ENCODE results near the gene SLC4A7. TPM values are rescaled to one million over a fixed set of nuclear protein-coding genes. Genes with fewer than 3 reads are reported as not detected.
A peak's percentile ranks its signal among the peaks of the same experiment; 100 is the strongest.

SLC4A7 gene
- total and polyA plus RNA-seq, 2 donors (not counting 1 experiment from before 2014, with no cell fraction given) = 23.8 to 214 TPM

GRCh38 chr3:27360113-27361078 is 123.8 kb downstream of the SLC4A7 start:
- Histone ChIP-seq H3K27me3 (ENCODE audit: control insufficient read depth, insufficient read depth, low read length) (no peaks in the 10 kb centered on the region), H4K20me1 (ENCODE audit: control insufficient read depth, extremely low read depth, insufficient read depth, low read length) (no peaks in the 10 kb centered on the region), H3K79me2 (ENCODE audit: control insufficient read depth, insufficient read depth, low read length) (no peaks in the 10 kb centered on the region), H3K36me3 (ENCODE audit: control insufficient read depth, insufficient read depth, low read length) (no peaks in the 10 kb centered on the region), H3K4me3 (replicated peaks in 1 of 4; ENCODE audit: control extremely low read depth in 1 of 4, insufficient read depth in 1 of 4, low read depth in 3 of 4, low read length in 4 of 4) (no peak overlapping the region), H3K27ac (ENCODE audit: insufficient read depth, low read length) (no peak overlapping the region), H3K4me1 (ENCODE audit: control insufficient read depth, extremely low read depth, insufficient read depth, low read length) (peaks cover 6% of the 10 kb centered on the region), H3K9ac (ENCODE audit: insufficient read depth, low read length) (no peak overlapping the region), H3K4me2 (ENCODE audit: extremely low read depth, insufficient read depth, low read length) (no peak overlapping the region), H3K9me3 (ENCODE audit: control insufficient read depth, insufficient read depth, low read depth, low read length) (no peaks in the 10 kb centered on the region), H2AFZ (ENCODE audit: low read length) (no peak overlapping the region)
- peak; percentile 11 to 34 for DNase-seq (ENCODE audit: low read depth in 2 of 2)
- TF ChIP-seq, protein P1, sequence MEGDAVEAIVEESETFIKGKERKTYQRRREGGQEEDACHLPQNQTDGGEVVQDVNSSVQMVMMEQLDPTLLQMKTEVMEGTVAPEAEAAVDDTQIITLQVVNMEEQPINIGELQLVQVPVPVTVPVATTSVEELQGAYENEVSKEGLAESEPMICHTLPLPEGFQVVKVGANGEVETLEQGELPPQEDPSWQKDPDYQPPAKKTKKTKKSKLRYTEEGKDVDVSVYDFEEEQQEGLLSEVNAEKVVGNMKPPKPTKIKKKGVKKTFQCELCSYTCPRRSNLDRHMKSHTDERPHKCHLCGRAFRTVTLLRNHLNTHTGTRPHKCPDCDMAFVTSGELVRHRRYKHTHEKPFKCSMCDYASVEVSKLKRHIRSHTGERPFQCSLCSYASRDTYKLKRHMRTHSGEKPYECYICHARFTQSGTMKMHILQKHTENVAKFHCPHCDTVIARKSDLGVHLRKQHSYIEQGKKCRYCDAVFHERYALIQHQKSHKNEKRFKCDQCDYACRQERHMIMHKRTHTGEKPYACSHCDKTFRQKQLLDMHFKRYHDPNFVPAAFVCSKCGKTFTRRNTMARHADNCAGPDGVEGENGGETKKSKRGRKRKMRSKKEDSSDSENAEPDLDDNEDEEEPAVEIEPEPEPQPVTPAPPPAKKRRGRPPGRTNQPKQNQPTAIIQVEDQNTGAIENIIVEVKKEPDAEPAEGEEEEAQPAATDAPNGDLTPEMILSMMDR (conservative IDR thresholded peaks at IDR 0.05 in 1 of 2, IDR thresholded peaks at IDR 0.05 in 1 of 2; ENCODE audit: low read depth in 1 of 2, low read length in 2 of 2) = no peak
- TF ChIP-seq EZH2 (IDR thresholded peaks at IDR 0.05; ENCODE audit: low read length, missing control alignments) = no peak

DNA sequence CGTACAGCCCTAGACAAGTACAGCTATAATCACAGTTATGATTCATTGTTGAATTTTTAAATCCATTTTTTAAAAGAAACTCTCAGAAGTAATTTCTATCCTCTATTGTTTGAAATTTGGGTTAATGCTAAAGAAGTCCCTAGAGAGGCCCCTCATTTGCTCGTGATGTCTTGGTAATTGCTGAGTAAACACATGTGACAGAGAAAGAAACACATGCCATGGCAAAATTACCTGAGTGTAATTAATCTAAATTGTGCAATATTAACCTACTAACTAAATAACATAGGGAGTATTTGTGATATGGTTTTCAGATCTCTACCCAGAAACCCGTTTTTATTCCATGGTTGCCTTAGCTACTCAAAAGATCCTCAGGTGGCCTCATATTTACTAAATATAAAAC is 125.8 kb downstream of the SLC4A7 start:
- Histone ChIP-seq H3K9me3 (ENCODE audit: control insufficient read depth, insufficient read depth, low read depth, low read length) (no peaks in the 10 kb centered on the region), H3K4me2 (ENCODE audit: extremely low read depth, insufficient read depth, low read length) (no peak overlapping the region), H2AFZ (ENCODE audit: low read length) (no peak overlapping the region), H3K27me3 (ENCODE audit: control insufficient read depth, insufficient read depth, low read length) (no peaks in the 10 kb centered on the region), H3K4me1 (ENCODE audit: control insufficient read depth, extremely low read depth, insufficient read depth, low read length) (peaks cover 6% of the 10 kb centered on the region), H3K4me3 (replicated peaks in 1 of 4; ENCODE audit: control extremely low read depth in 1 of 4, insufficient read depth in 1 of 4, low read depth in 3 of 4, low read length in 4 of 4) (no peak overlapping the region), H3K9ac (ENCODE audit: insufficient read depth, low read length) (no peak overlapping the region), H3K79me2 (ENCODE audit: control insufficient read depth, insufficient read depth, low read length) (no peaks in the 10 kb centered on the region), H3K27ac (ENCODE audit: insufficient read depth, low read length) (no peak overlapping the region), H4K20me1 (ENCODE audit: control insufficient read depth, extremely low read depth, insufficient read depth, low read length) (no peaks in the 10 kb centered on the region), H3K36me3 (ENCODE audit: control insufficient read depth, insufficient read depth, low read length) (no peaks in the 10 kb centered on the region)
- DNase-seq (ENCODE audit: low read depth in 2 of 2) = no peak
- TF ChIP-seq, protein P1 (conservative IDR thresholded peaks at IDR 0.05 in 1 of 2, IDR thresholded peaks at IDR 0.05 in 1 of 2; ENCODE audit: low read depth in 1 of 2, low read length in 2 of 2) = no peak
- no peak for TF ChIP-seq EZH2 (IDR thresholded peaks at IDR 0.05; ENCODE audit: low read length, missing control alignments)

DNA sequence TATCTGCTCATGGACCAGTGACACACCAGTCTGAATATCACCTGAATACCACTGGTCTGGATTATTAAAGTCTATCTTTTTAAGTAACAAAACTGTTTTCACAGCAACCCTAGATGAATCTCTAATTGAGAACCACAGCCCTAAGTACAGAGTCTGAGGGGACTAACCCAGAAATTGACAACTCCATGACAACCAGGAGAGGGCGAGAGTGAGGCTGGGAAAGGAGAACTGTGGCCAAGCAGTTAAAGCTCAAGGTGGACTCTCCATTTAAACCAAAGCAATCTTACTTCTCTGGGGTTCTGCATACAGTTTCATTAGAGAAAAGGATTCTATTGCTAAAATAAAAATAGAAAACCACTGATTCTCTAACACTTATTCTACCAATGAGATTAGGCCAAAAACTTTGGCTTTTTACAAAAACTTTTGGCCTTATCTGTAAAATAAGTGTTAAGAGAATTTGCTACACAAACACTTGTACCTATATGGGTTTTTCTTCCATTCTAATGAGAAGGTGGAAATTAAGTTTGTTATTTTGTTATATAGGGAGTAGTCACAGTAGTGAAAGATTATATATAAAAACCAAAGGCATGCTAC is 126.4 kb downstream of the SLC4A7 start:
- H3K9me3 ChIP-seq (ENCODE audit: control insufficient read depth, insufficient read depth, low read depth, low read length) = no peaks in the 10 kb centered on the region
- H3K9ac ChIP-seq (ENCODE audit: insufficient read depth, low read length) = no peak overlapping the region
- no peak overlapping the region for H3K4me2 ChIP-seq (ENCODE audit: extremely low read depth, insufficient read depth, low read length)
- no peaks in the 10 kb centered on the region for H3K79me2 ChIP-seq (ENCODE audit: control insufficient read depth, insufficient read depth, low read length)
- H3K4me1 ChIP-seq (ENCODE audit: control insufficient read depth, extremely low read depth, insufficient read depth, low read length) = peaks cover 6% of the 10 kb centered on the region
- H4K20me1 ChIP-seq (ENCODE audit: control insufficient read depth, extremely low read depth, insufficient read depth, low read length) = no peaks in the 10 kb centered on the region
- no peak overlapping the region for H3K27ac ChIP-seq (ENCODE audit: insufficient read depth, low read length)
- no peak overlapping the region for H3K4me3 ChIP-seq (replicated peaks in 1 of 4; ENCODE audit: control extremely low read depth in 1 of 4, insufficient read depth in 1 of 4, low read depth in 3 of 4, low read length in 4 of 4)
- H3K27me3 ChIP-seq (ENCODE audit: control insufficient read depth, insufficient read depth, low read length) = no peaks in the 10 kb centered on the region
- DNase-seq (ENCODE audit: low read depth in 2 of 2) = peak; percentile 39 to 70
- TF ChIP-seq, protein P1 (conservative IDR thresholded peaks at IDR 0.05 in 1 of 2, IDR thresholded peaks at IDR 0.05 in 1 of 2; ENCODE audit: low read depth in 1 of 2, low read length in 2 of 2) = peak; percentile 57 to 81
- no peak for TF ChIP-seq EZH2 (IDR thresholded peaks at IDR 0.05; ENCODE audit: low read length, missing control alignments)
- H2AFZ ChIP-seq (ENCODE audit: low read length) = no peak overlapping the region
- no peaks in the 10 kb centered on the region for H3K36me3 ChIP-seq (ENCODE audit: control insufficient read depth, insufficient read depth, low read length)
